ENCODE results near the gene LSM5.

Gene LSM5

DNA sequence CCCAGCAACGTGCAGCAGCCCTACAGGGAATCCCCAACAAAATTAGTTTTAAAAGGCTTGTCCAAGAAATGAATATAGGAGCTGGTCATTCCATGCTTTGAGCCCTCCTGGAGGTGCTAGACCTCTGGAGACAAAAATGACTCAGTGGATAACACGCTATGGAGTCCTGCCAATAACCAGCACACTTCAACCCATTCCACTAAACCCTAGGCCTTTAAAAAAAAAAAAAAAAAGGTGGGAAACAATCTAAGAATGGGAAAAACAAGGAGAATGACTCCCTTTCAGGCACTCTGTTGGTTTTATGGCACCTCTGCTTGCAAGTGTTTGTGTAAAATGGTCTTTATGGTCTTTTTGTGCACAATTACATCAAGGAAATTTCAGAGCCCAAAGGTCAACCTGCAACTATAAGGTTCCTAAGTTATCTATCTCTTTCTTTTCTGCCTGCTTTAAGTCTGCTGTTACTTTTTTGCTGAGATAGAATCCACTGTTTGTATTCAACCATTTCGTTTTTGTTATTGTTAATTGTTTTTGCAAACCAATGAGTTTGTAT lies 26.4 kb upstream of the LSM5 start:
- no peak for TF ChIP-seq ZC3H10 (CRISPR knock-in tag; IDR thresholded peaks at IDR 0.05)
- TF ChIP-seq GLIS3 (CRISPR knock-in tag; IDR thresholded peaks at IDR 0.05), result no peak
- TF ChIP-seq, protein P1, sequence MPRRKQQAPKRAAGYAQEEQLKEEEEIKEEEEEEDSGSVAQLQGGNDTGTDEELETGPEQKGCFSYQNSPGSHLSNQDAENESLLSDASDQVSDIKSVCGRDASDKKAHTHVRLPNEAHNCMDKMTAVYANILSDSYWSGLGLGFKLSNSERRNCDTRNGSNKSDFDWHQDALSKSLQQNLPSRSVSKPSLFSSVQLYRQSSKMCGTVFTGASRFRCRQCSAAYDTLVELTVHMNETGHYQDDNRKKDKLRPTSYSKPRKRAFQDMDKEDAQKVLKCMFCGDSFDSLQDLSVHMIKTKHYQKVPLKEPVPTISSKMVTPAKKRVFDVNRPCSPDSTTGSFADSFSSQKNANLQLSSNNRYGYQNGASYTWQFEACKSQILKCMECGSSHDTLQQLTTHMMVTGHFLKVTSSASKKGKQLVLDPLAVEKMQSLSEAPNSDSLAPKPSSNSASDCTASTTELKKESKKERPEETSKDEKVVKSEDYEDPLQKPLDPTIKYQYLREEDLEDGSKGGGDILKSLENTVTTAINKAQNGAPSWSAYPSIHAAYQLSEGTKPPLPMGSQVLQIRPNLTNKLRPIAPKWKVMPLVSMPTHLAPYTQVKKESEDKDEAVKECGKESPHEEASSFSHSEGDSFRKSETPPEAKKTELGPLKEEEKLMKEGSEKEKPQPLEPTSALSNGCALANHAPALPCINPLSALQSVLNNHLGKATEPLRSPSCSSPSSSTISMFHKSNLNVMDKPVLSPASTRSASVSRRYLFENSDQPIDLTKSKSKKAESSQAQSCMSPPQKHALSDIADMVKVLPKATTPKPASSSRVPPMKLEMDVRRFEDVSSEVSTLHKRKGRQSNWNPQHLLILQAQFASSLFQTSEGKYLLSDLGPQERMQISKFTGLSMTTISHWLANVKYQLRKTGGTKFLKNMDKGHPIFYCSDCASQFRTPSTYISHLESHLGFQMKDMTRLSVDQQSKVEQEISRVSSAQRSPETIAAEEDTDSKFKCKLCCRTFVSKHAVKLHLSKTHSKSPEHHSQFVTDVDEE (CRISPR knock-in tag; IDR thresholded peaks at IDR 0.05), result no peak
- no peak for TF ChIP-seq OSR1 (CRISPR knock-in tag; IDR thresholded peaks at IDR 0.05)
- ATAC-seq, result no peak

DNA sequence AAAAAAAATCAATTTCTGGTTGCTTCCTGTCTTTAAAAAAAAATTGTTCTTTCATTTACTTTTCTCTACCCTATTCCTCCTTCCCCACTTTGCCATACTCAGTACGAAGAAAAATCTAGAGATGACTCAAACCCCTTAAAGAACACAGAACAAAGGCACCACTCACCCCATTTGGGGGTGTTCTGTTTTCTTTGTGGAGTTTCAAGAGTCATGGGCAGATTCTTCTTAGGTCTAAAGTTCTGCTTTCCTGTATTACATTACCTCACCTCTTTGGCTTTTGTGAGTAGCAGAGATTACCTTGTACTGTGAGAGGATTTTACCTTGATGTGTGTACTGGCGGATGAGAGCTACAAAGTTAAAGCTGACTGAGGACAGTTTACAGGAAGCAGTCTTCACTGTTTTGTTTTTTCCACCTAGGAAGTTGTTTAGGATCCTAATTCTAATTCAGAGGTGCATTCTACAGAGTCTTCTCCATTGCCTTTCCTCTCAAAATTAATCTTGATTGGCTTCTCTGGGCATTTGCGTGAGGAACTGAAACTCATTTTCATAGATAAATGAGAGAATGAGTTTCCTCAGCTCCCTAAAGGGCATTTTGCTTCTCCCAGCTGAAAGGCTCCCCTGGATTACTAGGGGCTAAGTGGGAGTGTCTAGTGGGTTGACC lies 25.8 kb upstream of the LSM5 start:
- ATAC-seq, result no peak
- no peak for TF ChIP-seq PPARA (CRISPR knock-in tag; IDR thresholded peaks at IDR 0.05; ENCODE audit: borderline replicate concordance)
- no peak for TF ChIP-seq ARNTL (CRISPR knock-in tag; IDR thresholded peaks at IDR 0.05; ENCODE audit: borderline replicate concordance, low read depth)
- TF ChIP-seq ZNF8 (CRISPR knock-in tag; IDR thresholded peaks at IDR 0.05), result no peak
- no peak for TF ChIP-seq ESRRG (CRISPR knock-in tag; IDR thresholded peaks at IDR 0.05)
- no peak for TF ChIP-seq OSR1 (CRISPR knock-in tag; IDR thresholded peaks at IDR 0.05)
- no peak for TF ChIP-seq TOX (CRISPR knock-in tag; IDR thresholded peaks at IDR 0.05; ENCODE audit: borderline replicate concordance)
- no peak for TF ChIP-seq ISL1 (CRISPR knock-in tag; IDR thresholded peaks at IDR 0.05)
- TF ChIP-seq SNAI2 (CRISPR knock-in tag; IDR thresholded peaks at IDR 0.05), result no peak
- no peak for TF ChIP-seq ZFP3 (CRISPR knock-in tag; IDR thresholded peaks at IDR 0.05)
- TF ChIP-seq, protein P2, sequence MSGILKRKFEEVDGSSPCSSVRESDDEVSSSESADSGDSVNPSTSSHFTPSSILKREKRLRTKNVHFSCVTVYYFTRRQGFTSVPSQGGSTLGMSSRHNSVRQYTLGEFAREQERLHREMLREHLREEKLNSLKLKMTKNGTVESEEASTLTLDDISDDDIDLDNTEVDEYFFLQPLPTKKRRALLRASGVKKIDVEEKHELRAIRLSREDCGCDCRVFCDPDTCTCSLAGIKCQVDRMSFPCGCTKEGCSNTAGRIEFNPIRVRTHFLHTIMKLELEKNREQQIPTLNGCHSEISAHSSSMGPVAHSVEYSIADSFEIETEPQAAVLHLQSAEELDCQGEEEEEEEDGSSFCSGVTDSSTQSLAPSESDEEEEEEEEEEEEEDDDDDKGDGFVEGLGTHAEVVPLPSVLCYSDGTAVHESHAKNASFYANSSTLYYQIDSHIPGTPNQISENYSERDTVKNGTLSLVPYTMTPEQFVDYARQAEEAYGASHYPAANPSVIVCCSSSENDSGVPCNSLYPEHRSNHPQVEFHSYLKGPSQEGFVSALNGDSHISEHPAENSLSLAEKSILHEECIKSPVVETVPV (CRISPR knock-in tag; IDR thresholded peaks at IDR 0.05), result no peak
- no peak for TF ChIP-seq CSDC2 (CRISPR knock-in tag; IDR thresholded peaks at IDR 0.05)
- TF ChIP-seq, protein P3, sequence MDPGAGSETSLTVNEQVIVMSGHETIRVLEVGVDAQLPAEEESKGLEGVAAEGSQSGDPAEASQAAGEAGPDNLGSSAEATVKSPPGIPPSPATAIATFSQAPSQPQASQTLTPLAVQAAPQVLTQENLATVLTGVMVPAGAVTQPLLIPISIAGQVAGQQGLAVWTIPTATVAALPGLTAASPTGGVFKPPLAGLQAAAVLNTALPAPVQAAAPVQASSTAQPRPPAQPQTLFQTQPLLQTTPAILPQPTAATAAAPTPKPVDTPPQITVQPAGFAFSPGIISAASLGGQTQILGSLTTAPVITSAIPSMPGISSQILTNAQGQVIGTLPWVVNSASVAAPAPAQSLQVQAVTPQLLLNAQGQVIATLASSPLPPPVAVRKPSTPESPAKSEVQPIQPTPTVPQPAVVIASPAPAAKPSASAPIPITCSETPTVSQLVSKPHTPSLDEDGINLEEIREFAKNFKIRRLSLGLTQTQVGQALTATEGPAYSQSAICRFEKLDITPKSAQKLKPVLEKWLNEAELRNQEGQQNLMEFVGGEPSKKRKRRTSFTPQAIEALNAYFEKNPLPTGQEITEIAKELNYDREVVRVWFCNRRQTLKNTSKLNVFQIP (CRISPR knock-in tag; IDR thresholded peaks at IDR 0.05; ENCODE audit: borderline replicate concordance, low read depth), result no peak
- no peak for TF ChIP-seq ZFP30 (CRISPR knock-in tag; IDR thresholded peaks at IDR 0.05)
- no peak for TF ChIP-seq BACH2 (CRISPR knock-in tag; IDR thresholded peaks at IDR 0.05; ENCODE audit: borderline replicate concordance)
- no peak for TF ChIP-seq RARB (CRISPR knock-in tag; IDR thresholded peaks at IDR 0.05)
- TF ChIP-seq TCF4 (CRISPR knock-in tag; IDR thresholded peaks at IDR 0.05; ENCODE audit: borderline replicate concordance), result no peak

DNA sequence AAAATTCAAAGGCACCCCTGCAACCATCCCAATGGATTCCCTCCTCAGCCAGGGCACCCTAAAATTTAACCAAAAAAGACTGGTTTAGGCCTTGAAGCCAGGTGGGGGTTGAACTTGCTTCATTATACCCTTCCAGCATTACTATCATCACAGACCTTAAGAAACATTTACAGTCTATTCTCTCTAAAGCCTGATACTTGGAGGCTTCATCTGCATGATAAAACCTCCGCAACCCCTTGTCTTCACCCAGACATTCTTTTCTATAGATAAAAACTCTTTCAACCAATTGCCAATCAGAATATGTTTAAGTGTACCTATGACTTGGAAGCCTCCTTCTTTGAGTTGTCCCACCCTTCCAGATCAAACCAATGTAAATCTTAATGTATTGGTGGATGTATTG lies 23.0 kb upstream of the LSM5 start:
- ATAC-seq, result no peak
- TF ChIP-seq PPARA (CRISPR knock-in tag; IDR thresholded peaks at IDR 0.05; ENCODE audit: borderline replicate concordance) (no peak), ZC3H10 (CRISPR knock-in tag; IDR thresholded peaks at IDR 0.05) (no peak), SNAI2 (CRISPR knock-in tag; IDR thresholded peaks at IDR 0.05) (no peak), BACH2 (CRISPR knock-in tag; IDR thresholded peaks at IDR 0.05; ENCODE audit: borderline replicate concordance) (no peak), TCF4 (CRISPR knock-in tag; IDR thresholded peaks at IDR 0.05; ENCODE audit: borderline replicate concordance) (no peak), ZNF565 (CRISPR knock-in tag; conservative IDR thresholded peaks at IDR 0.05; ENCODE audit: low read depth) (no peak), ARNTL (CRISPR knock-in tag; IDR thresholded peaks at IDR 0.05; ENCODE audit: borderline replicate concordance, low read depth) (no peak), OSR1 (CRISPR knock-in tag; IDR thresholded peaks at IDR 0.05) (no peak), ESRRG (CRISPR knock-in tag; IDR thresholded peaks at IDR 0.05) (no peak), ZNF70 (CRISPR knock-in tag; IDR thresholded peaks at IDR 0.05) (no peak), CSDC2 (CRISPR knock-in tag; IDR thresholded peaks at IDR 0.05) (no peak), RARB (CRISPR knock-in tag; IDR thresholded peaks at IDR 0.05) (no peak)
- TF ChIP-seq, protein P2 (CRISPR knock-in tag; IDR thresholded peaks at IDR 0.05), result no peak
